Stimulated activated CD4-positive, alpha-beta T cell treated with anti-CD3 and anti-CD28 coated beads, Interleukin-15, amount 100 ng/mL, for 1 hour (primary cell): ENCODE data around the gene PLPPR5.
"Not testable (repeated sequence)": the region's sequence is repeated elsewhere in the genome, so short reads cannot be mapped to it uniquely, and the experiment has no call there.

Source experiments
- DNase-seq, 2 donors: peaks; one replicate each; pipeline ENCODE4 v3.0.0-alpha.2; 2020; ENCODE audit warnings: low read depth in 1 of 2, low spot score in 1 of 2

PLPPR5 gene

GRCh38 chr1:99004861-99005442 is at the start of gene PLPPR5:
TSS of gene PLPPR5 (minus strand) at chr1:99004861. CDS start at chr1:99004671, 190 bp downstream.
- no peak for DNase-seq

GRCh38 chr1:99051611-99052283 is 47.1 kb upstream of the PLPPR5 start:
- DNase-seq, result no peak

- no peak for DNase-seq
These were observed 45.1 kb upstream of the PLPPR5 start for GRCh38 chr1:99049745-99050144.

- not testable (repeated sequence) for DNase-seq
These were observed 32.1 kb upstream of the PLPPR5 start for GRCh38 chr1:99036746-99037145.

GRCh38 chr1:99018313-99018712 is 13.7 kb upstream of the PLPPR5 start:
- DNase-seq, result no peak

GRCh38 chr1:99017655-99018054 is 13.0 kb upstream of the PLPPR5 start:
- DNase-seq, result no peak

GRCh38 chr1:99010679-99011078 is 6.0 kb upstream of the PLPPR5 start:
- no peak for DNase-seq

- DNase-seq, result no peak
These were observed 2.7 kb upstream of the PLPPR5 start for GRCh38 chr1:99007366-99007765.

GRCh38 chr1:99005537-99005942 is 879 bp upstream of the PLPPR5 start:
- no peak for DNase-seq

- DNase-seq, result peak in 1 of 2 donors; percentile 11
These were observed 304 bp downstream of the PLPPR5 start for GRCh38 chr1:99004254-99004860.

- no peak for DNase-seq
These were observed 944 bp downstream of the PLPPR5 start for GRCh38 chr1:99003581-99004253.

- no peak for DNase-seq
These were observed 11.8 kb downstream of the PLPPR5 start for GRCh38 chr1:98992844-98993243.

- no peak for DNase-seq
These were observed 13.3 kb downstream of the PLPPR5 start for GRCh38 chr1:98991127-98992012.

GRCh38 chr1:98989556-98989907 is 15.1 kb downstream of the PLPPR5 start:
- DNase-seq, result no peak

- no peak for DNase-seq
These were observed 15.6 kb downstream of the PLPPR5 start for GRCh38 chr1:98988904-98989555.

- DNase-seq, result no peak
These were observed 19.0 kb downstream of the PLPPR5 start for GRCh38 chr1:98985687-98986086.

GRCh38 chr1:98981917-98982513 is 22.6 kb downstream of the PLPPR5 start:
- DNase-seq, result no peak

- no peak for DNase-seq
These were observed 25.2 kb downstream of the PLPPR5 start for GRCh38 chr1:98979463-98979862.

- DNase-seq, result no peak
These were observed 28.9 kb downstream of the PLPPR5 start for GRCh38 chr1:98975810-98976209.

- DNase-seq, result no peak
These were observed 29.5 kb downstream of the PLPPR5 start for GRCh38 chr1:98975113-98975512.
